Stomach (tissue), 9 donors: ENCODE data around the gene CUL1. TPM values are rescaled to one million over a fixed set of nuclear protein-coding genes. Genes with fewer than 3 reads are reported as not detected.

Source experiments
- DNase-seq, 2 donors: peaks; one replicate each; pipeline versions ENCODE4 v3.0.0 to v3.0.0-alpha.2; 2013 to 2019
- H3K27ac ChIP-seq, 5 donors: fragments of 200-600 bp in 4 of 5; sonication (generic) in 4 of 5; one replicate each; pipeline ENCODE4 v1.5.1; 2013 to 2019; ENCODE audit warnings: mild to moderate bottlenecking in 1 of 5, moderate library complexity in 1 of 5
- H3K27me3 ChIP-seq, 3 donors: fragments of 200-600 bp; sonication (generic); one replicate each; pipeline ENCODE4 v1.5.1; 2017 to 2019; ENCODE audit warnings: mixed run types in 1 of 3
- H3K36me3 ChIP-seq, 4 donors: fragments of 200-600 bp; sonication (generic); 1 replicate in 3 of 4; 2 replicates in 1 of 4; pipeline ENCODE4 v1.5.1; 2016 to 2019
- H3K4me1 ChIP-seq, 4 donors: fragments of 200-600 bp; sonication (generic); one replicate each; pipeline ENCODE4 v1.5.1; 2016 to 2019
- H3K4me3 ChIP-seq, 4 donors: fragments of 200-600 bp; sonication (generic) in 3 of 4; one replicate each; pipeline ENCODE4 v1.5.1; 2016 to 2019; ENCODE audit warnings: mild to moderate bottlenecking in 1 of 4
- H3K9me3 ChIP-seq, 4 donors: fragments of 200-600 bp; sonication (generic); one replicate each; pipeline ENCODE4 v1.5.1; 2016 to 2019
- EP300 ChIP-seq: sonication (generic); formaldehyde crosslinking; IDR thresholded peaks from one replicate; pipeline ENCODE4 v1.6.1; 2017; ENCODE audit warnings: antibody characterized with exemption
- POLR2A ChIP-seq, 4 donors: fragments of 450-650 bp; IDR thresholded peaks; one replicate each; pipeline ENCODE4 v1.6.1; 2016; ENCODE audit warnings: antibody characterized with exemption in 4 of 4, control low read depth in 2 of 4, mild to moderate bottlenecking in 1 of 4, moderate library complexity in 1 of 4
- POLR2AphosphoS5 ChIP-seq, 3 donors: sonication (generic); formaldehyde crosslinking; IDR thresholded peaks; one replicate each; pipeline ENCODE4 v1.6.1; 2016; ENCODE audit warnings: antibody characterized with exemption in 3 of 3
- WGBS, 5 donors: extraction: QIAGEN DNeasy Blood & Tissue Kit in 3 of 5; methylation state at CpG; one replicate each; pipeline versions ENCODE4 v1.1.5 to v1.1.7; 2013 to 2018; 5-methylcytosine and 5-hydroxymethylcytosine counted together
- intact Hi-C: fragments of 100-400 bp; cut with DNase I; formaldehyde crosslinking; loops from one replicate; pipeline ENCODE4 v1.15.1; 2023; ENCODE audit warnings: low total_unique reads
- polyA plus RNA-seq, 3 donors: library from polyadenylated mRNA; stranded (reverse); fragments of 200-250 nt; gene quantifications; one replicate each; pipeline ENCODE4 v1.2.3, GENCODE V29; 2013
- total RNA-seq, 5 donors: library from RNA; depleted of rRNA; stranded (reverse); fragments of >200 nt; gene quantifications; one replicate each; pipeline versions ENCODE4 v1.1.0 to v1.2.3, GENCODE V29; 2014 to 2016
- TF ChIP-seq, protein P1 (sequence below), 7 experiments: fragments of 450-650 bp in 4 of 7; fragments of 200-600 bp in 3 of 7; sonication (generic) in 3 of 7; IDR thresholded peaks; one replicate each; pipeline ENCODE4 v1.5.1; 2016 to 2019; ENCODE audit warnings: antibody characterized with exemption in 7 of 7, control low read depth in 2 of 7, mild to moderate bottlenecking in 1 of 7
- donor health status: healthy with polysubstance abuse.
- donor health status: Bipolar disorder and iron deficiency.
- donor health status: healthy.

CUL1 gene
- total and polyA plus RNA-seq, 8 donors = 22.5 to 56.4 (median 29.2) TPM

GRCh38 chr7:148774471-148774870, 75.8 kb downstream of the CUL1 start:
- Histone ChIP-seq H3K9me3 (no peaks in the 10 kb centered on the region), H3K27ac (no peak overlapping the region), H3K4me3 (no peak overlapping the region), H3K27me3 (no peaks in the 10 kb centered on the region), H3K36me3 (peaks cover 4 to 87% (median 86%) of the 10 kb centered on the region in 4 donors), H3K4me1 (peaks cover 0 to 4% (median 0%) of the 10 kb centered on the region in 4 donors)
- DNase-seq = no peak
- WGBS, 5 donors = 88 to 94% (median 89%) methylated on average over 1 of the region's 1 CpG
- TF ChIP-seq EP300 (no peak), POLR2AphosphoS5 (IDR thresholded peaks at IDR 0.05) (no peak), POLR2A (IDR thresholded peaks at IDR 0.05) (no peak)
- TF ChIP-seq, protein P1, sequence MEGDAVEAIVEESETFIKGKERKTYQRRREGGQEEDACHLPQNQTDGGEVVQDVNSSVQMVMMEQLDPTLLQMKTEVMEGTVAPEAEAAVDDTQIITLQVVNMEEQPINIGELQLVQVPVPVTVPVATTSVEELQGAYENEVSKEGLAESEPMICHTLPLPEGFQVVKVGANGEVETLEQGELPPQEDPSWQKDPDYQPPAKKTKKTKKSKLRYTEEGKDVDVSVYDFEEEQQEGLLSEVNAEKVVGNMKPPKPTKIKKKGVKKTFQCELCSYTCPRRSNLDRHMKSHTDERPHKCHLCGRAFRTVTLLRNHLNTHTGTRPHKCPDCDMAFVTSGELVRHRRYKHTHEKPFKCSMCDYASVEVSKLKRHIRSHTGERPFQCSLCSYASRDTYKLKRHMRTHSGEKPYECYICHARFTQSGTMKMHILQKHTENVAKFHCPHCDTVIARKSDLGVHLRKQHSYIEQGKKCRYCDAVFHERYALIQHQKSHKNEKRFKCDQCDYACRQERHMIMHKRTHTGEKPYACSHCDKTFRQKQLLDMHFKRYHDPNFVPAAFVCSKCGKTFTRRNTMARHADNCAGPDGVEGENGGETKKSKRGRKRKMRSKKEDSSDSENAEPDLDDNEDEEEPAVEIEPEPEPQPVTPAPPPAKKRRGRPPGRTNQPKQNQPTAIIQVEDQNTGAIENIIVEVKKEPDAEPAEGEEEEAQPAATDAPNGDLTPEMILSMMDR (IDR thresholded peaks at IDR 0.05) = no peak
- intact Hi-C loops = no loop called here

DNA sequence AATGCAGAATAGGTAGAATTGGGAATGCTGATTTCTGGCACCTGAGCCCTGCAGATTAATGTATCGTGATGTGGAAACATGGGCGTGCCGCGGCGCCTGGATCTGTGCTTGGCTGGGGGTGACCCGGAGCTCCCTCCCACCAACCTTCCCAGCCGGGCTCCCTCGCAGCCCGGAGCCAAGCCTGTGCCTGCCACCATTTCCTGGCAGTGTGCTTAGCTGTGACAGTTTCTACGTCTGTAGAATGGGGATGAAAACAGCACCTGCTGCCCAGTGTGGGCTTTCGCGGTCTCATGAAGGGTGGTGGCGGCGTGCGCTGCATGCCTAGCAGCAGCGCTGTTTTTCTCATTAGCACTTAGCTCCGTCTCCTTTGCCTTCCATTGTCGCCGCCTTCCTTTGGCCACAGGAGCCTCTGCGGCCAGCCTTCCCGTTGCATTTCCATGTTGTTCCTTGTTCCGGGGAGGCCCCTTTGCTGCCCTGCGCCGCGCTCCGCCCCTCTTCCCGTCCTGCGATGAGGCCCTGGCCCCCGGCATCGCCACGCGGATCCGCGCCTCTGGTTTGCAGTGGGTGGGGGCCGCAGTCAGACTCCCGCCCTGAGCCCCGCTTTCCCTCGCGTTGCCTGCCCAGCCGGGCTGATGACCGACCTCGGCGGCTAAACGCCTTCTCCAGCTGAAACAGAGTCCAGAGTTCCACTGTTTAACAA, 84.2 kb downstream of the CUL1 start:
- WGBS, 5 donors = 77 to 87% (median 82%) methylated on average over 42 to 44 of the region's 44 CpGs
- no peak overlapping the region for H3K4me3 ChIP-seq

GRCh38 chr7:148783801-148784527, 85.3 kb downstream of the CUL1 start:
- 85 to 95% (median 94%) methylated on average over 15 of the region's 15 CpGs for WGBS, 5 donors
- intact Hi-C loops = no loop called here
- H3K36me3 ChIP-seq = peaks cover 27 to 99% (median 97%) of the 10 kb centered on the region in 4 donors

More for the DNA sequence above, 84.2 kb downstream of the CUL1 start:
- peak in 1 of 2 donors; percentile 29 for DNase-seq
- intact Hi-C loops = no loop called here
- Histone ChIP-seq H3K36me3 (peaks cover 20 to 98% (median 95%) of the 10 kb centered on the region in 4 donors), H3K4me1 (no peaks in the 10 kb centered on the region), H3K27ac (no peak overlapping the region), H3K27me3 (no peaks in the 10 kb centered on the region), H3K9me3 (no peaks in the 10 kb centered on the region)
- no peak for TF ChIP-seq POLR2A (IDR thresholded peaks at IDR 0.05)
- no peak for TF ChIP-seq POLR2AphosphoS5 (IDR thresholded peaks at IDR 0.05)
- TF ChIP-seq, protein P1 (IDR thresholded peaks at IDR 0.05) = no peak
- no peak for TF ChIP-seq EP300

More at GRCh38 chr7:148783801-148784527, 85.3 kb downstream of the CUL1 start:
- Histone ChIP-seq H3K27ac (no peak overlapping the region), H3K4me1 (no peaks in the 10 kb centered on the region), H3K9me3 (no peaks in the 10 kb centered on the region), H3K4me3 (no peak overlapping the region), H3K27me3 (no peaks in the 10 kb centered on the region)
- TF ChIP-seq EP300 (no peak), POLR2AphosphoS5 (IDR thresholded peaks at IDR 0.05) (no peak), POLR2A (IDR thresholded peaks at IDR 0.05) (no peak)
- TF ChIP-seq, protein P1 (IDR thresholded peaks at IDR 0.05) = no peak
- no peak for DNase-seq
